HG02759 (cell line): ENCODE results near the gene ME3.

Experiments
- ATAC-seq: cut with Tn5 transposase; IDR thresholded peaks from one replicate; pipeline ENCODE4 v1.9.1; 2021; ENCODE audit warnings: mild to moderate bottlenecking, moderate library complexity; ENCODE audit not compliant: unreplicated experiment

The ME3 gene

DNA sequence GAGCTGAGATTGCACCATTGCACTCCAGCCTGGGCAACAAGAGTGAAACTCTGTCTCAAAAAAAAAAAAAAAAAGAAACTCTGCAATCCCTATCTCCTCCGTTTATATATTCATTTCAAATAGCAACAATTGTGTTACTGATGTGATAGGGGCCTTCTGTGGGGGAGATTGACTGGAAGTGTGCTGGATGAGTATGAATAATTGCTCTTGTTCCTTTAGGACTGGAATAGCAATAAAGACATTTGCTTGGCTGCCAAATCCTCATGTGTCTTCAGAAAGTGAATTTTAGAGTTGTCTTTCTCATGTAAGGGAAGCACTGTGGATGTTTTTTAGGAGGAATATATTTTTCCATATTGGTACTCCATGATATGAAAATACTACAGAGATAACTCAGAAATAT is 21.1 kb upstream of the ME3 start:
- ATAC-seq = no peak

DNA sequence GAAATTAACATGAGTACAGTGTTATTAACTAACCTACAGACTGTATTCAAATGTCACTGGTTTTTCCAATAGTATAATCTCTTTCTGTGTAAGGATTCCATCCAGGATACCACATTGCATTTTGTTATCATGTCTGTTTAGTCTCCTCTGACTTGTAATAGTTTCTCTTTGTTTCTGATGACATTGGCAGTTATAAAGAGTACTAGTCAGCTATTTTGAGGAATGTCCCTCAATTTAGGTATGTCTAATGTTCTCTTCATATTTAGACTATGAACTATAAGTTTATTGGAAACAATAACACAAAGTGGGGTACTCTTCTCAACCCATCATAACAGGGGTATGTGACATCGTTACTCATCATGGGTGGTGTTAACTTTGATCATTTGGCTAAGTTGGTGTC is 20.3 kb upstream of the ME3 start:
- no peak for ATAC-seq

DNA sequence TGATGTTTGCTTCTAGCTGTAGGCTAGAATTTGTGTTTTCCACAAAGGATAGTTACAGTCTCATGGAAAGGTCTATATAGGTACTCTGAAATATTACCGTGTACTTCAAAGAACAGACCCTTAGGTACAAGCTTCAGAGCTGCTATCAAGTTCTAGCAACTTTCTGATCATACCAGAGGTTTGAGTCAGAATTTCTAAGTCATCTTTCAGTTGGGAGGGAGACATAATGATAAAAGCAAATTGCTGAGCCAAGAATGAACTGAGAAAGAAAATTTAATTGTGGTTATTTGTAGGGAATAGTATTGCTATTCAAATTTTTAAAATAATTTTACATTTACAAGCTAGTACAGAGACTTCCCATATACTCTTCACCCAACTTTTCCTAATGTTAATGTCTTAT is 19.9 kb upstream of the ME3 start:
- no peak for ATAC-seq

DNA sequence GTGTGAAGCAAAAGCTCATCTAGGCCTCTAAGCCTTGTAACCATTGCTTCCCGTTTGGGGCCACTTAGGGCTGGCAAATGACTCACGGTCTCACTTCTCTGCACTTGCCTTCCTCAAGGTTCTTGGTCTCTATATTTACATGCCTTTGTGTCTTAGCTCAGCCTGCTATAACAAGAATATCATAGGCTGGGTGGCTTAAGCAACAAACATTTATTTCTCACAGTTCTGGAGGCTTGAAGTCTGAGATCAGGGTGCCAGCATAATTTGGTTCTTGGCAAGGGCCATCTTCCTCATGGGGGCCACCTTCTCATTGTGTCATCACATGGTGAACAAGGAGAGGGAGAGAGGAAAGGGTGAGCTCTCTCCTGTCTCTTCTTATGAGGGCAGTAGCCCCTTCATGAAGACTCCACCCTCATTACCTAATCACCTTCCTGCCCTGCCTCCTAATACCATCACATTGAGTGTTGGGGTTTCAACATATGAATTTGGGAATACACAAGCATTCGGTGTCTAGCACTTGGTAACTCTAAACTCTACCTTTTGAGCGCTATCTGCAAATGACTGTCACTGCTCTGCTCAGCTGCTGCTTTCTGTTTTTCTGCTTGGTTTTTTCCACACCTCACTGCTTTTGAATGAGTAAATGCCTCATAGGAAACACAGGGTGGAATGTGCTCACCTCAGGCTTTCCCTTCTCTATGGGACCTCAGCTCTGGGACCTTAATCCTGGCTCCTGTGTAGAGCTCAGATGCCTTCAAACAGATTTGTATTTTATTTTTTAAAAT is 16.2 kb upstream of the ME3 start:
- no peak for ATAC-seq

DNA sequence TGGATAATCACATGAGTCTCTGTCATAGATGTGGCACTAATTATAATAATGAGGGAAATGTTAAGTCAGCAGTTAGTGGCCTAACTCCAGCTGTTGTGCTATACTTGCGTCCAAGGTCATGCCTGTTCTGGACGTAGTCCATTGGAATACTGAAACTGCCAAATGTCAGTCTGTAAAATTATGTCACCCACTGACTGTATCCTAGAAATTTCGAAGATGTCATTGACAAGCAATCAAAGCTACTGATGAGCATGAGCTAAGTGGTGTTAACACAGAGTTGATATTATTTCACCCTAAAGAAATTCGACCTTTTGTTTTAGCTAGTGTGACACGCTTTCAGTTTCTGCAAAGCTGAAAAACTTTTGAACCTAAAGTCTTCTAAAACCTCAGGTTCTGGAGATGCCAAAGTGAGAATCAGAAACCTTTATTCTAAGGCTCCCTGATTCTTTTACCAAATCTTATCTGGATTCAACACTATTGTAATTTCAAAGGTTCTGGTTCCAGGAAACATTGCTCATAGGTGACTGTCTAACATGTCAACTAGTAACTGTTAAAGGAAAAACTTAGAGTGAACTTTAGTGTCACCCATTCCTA is 14.9 kb upstream of the ME3 start:
- no peak for ATAC-seq

DNA sequence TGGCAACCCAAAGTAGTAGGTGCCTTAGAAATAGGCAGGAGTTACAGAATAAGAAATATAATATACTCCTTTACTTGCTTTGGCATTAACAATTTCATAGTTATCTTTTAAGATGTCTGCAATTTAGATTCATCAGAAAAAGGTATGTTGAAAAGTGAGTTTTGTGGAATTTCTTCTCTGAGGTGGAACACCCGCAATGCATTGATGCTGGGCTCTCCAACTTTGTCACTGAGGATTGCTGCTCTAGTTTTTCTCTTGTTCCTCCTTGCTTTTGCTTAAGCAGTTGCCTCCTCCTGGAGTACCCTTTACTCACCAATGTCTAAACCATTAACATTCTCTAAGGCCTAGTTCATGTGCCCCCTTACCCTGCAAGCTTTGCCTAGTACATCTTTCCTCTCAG is 14.1 kb upstream of the ME3 start:
- no peak for ATAC-seq

DNA sequence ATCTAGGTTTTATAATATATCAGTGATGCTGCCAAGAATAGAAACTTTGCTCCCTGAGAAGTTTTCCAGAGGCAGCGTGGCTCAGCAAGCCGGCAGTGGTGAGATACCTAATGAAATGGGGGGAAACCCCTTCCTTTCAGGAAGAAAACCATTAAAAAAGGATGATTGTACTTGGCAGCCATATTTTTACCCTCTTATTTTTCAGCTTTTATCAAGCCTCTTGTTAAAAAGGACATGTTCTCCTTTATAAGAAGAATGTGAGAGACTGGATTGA is 9.0 kb upstream of the ME3 start:
- no peak for ATAC-seq

DNA sequence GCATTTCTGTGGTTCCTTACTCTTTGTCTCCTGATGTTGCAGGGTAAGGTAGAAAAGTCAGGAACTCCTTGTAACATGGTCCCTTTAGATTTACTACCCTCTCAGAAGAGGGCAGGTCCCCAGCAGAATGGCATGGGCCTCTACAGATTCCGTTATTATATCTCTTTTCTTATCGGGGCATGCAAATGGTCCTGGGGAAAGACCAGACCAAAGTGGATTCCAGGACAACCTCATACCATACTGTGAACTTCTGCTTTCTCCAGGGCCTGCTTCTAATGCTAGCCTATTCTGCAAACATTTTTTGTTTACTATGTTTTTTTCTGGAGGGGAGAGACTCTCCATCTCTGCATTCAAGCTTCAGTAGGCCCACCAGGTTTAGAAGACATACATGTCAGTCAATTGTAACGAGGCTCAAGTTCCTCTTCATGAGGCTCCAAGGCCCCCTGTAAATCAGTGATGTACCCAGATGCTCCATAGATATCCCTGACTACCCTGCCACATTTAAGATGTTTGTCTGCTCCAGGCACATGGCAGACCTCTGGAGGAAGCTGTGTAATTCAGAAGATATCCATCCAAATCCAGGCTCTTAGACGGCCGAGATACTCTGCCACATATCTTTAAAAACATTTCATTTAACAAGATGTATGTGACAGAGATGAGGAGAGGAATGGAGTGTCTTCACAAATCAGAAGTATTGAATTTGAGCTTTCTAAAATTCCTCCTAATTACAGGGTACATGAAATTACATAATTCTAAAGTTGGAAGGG is 8.5 kb upstream of the ME3 start:
- ATAC-seq = no peak

DNA sequence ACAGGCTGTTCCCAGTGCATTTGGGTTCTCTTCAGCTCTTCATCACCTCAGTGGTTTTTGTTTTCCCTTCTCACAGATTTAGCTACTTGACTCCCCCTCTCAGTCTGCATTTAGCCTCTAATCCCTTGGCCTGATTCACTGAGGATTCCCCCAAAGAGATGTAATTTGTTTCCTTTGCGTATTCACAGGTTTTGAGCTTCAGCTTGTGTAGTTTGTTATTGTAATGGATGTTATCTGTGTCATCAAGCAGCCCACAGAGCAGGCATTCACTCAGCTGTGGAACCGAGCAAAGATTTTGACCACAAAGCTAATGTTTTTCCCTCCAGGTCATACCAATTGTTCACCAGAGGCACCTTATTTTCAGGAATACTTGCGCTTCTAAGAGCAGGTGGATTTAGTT is 6.4 kb upstream of the ME3 start:
- ATAC-seq = no peak

DNA sequence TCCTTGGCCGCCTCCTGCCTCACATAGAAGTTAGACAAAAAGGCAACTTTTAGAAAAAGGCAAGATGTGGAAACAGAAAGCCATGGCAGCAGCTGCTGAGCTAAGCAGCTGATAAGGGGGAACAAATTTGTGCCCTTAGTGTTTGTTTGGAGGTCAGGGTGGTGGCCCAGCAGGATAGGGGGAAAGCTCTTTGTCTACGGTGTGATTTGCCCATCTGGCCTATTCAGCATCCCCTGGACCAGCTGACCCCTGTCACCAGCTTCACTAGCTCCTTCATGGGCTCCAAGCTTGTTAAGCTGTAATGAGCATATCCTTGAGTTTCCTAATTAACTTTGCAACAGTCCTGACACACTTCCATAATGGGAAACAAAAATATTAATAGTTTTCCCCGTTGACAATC is 5.9 kb upstream of the ME3 start:
- ATAC-seq = no peak

DNA sequence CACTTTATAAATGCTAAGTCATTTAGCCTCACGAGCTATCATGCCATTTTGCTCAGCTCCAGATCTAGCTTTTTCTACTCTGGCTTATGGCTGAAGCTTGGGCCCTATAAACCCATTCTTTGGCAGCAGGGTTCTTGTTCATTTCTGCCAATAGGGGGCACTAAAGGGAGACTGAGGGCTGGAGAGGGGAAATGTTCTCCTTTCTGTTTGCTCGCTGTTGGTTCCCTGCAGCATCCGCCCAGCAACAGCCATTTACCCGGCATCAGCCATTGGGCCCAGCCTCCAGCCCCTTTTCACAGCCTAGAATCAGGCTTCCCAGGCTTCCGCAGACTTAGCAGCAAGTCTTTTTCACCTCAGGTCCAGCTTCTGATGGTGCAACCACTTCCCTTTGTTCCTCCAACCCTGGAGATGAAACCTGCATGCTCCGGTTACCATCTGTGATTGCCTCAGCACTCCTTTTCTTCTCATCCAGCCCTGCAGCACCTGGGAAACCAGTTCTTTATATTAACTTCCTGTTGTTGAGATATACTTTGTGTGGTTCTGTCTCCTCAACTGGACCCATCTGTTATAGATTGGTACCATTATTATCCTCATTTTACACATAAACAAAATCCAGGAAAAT is 4.2 kb upstream of the ME3 start:
- no peak for ATAC-seq

DNA sequence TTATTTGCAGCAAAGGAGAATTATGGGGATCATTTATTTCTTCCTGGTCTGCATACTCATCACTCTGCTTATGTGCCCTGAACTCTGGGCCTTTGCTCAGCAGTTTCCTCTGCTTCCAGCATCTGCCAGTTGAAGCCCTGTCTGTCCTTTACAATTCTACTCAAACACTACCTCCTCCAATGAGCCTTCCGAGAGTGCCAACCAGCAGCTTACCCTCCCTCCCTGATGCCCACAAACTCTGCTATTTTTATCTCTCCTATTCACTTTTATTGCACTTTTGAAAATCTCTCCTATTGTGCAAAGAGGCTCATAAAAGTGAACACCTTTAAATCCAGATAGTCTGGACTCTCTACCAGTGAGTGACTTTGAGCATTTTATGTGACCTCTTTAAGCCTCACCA is 3.6 kb upstream of the ME3 start:
- ATAC-seq = no peak

DNA sequence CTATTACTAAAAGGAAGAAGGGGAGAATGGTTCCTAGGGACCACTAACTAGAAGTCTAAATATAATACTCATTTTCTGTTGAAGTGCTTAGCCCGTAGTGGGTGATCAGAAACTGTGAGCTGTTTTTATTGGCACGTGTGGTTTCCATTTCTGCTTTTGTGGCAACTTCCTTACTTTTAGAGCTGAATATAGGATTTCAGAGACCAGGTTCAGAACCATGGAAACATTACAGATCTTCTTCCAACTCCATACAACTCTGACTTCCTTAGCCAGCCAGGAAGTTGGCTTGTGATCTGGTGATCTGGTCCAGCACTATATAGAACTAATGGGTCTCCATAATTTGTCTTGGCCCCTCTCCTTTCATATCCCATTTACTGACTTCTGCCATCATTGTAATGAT is 2.6 kb upstream of the ME3 start:
- no peak for ATAC-seq

DNA sequence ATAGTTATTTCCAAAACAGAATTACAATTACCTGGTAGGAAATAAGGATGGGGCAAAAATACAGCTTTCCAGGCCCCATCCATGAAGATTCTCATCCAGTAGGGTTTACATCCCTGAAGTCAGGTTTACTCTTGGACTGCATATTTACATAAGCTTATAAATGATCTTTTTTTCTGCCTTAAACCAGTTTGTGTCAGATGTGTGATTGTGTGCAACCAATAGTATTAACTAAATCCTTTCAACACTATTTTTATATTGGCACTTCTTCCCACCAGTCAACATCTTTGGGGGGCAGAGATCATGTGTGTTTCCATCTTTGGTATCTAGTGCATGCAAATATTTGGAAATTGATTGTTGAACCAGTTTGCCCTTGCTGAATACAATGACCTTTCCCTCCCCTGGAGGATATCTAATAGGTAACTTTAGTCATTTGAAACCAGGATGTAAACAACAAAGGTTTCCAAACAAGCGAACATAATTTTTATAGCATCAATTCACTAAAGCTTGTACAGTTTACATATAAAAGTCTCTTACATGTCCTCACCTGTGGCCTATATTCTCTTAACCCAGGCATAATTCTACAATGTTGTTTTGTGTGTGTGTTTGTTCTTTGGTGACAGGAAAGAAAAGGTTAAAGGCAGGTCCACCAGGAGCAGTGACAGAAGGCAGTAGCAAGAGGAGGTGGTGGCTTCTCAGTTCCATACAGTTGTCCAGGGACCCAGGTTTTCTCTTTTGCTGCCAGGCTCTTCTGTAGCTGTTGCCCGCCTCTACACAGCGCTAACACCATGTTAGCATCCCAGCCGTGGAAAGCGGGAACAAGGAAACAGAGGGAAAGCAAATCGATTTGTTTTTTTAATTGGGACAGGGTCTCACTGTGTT is 1.7 kb upstream of the ME3 start:
- no peak for ATAC-seq

DNA sequence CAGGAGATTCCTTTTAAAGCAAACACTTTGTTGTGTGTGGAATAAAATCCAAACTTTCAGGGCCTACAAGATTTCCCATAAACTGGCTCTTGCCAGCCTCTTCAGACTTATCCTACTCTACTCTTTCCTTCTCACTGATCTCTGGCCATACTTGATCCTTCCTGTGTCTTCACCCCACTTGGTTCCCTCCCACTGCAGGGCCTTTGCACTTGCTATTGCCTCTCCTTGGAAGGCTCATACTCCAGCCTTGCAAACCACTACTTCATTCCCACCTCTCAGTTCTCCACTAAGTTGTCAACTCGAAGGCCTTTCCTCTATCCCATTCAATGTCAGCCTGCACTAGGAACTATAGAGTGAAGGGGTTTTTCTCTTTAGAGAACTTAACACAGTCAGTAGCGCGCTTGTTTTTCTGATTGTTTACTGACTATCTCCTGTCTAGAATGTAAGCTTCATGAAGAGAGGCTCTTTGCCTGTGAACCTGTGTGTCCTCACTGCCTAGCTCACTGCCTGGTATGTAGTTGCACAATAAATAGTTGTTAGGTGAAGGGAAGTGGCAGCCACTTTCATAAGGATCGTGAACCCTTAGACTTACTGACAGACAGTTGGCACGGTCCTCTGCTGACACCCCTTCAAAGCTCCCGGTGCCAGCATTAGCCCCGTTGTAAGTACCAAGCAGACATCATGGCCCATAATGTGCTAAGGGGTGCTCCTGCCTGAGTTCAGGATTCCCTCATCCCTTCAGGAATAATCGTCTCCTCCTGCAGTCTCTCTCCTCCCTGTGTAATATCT is 833 bp upstream of the ME3 start:
- no peak for ATAC-seq

DNA sequence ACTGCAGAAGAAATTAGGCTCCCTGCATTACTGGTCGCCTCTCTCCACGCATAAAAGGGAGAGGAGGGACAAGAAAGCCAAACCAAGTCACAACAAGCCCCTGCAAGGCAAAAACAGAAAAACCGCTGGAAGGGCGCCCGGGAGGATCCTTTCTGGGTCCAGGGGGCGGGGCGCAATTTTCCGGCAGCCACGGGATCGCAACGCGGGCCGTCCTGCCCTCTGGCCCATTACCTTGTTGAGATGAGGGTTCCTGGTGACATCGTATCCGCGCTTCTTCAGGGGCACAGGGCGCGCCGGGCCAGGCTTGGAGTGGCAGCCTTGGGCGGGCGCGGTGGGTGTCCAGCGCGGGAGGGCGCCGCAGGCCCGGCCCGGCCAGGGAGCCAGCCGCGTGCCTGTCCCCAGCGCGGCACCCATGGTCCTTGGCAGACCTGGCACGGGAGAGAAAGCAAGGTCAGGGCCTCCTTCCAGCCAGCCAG is 847 bp downstream of the ME3 start:
- ATAC-seq = no peak

DNA sequence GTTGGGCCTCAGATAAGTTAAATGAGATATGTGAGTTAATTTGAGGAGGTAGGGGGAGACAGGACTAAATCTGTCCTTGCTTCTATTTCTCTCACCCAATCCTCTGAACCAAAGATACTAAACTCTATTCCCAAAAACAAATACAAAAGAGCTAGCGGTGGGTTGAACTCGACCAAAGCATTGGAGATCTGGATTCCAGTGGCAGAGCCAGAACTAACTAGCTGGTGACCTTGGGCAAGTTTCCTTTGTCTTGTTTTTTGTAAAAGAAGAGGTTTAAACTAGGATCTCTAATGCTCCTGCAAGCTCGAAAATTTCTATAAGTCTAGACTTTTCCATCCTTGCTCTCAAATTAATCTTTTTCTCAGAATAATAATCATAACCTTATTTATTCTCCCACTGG is 1.5 kb downstream of the ME3 start:
- no peak for ATAC-seq

DNA sequence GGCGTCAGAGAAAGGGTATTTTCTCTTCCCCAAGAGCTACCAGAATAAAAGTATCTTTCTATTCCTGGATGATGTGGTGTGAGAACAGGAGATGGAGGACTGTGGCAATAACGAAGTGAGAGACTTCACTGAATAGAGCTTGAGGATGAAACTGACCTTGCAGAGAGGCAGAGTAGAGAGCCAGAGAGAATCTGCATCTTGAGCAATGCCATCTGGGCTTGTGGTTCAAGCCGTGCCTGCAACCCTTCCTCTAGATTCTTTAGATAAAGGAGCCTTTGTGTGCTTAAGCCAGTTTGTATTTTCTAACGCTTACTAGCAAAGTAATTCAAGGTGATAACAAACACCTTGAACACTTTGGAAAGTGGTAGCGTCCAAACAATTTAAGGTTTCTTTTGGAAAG is 2.2 kb downstream of the ME3 start:
- no peak for ATAC-seq

DNA sequence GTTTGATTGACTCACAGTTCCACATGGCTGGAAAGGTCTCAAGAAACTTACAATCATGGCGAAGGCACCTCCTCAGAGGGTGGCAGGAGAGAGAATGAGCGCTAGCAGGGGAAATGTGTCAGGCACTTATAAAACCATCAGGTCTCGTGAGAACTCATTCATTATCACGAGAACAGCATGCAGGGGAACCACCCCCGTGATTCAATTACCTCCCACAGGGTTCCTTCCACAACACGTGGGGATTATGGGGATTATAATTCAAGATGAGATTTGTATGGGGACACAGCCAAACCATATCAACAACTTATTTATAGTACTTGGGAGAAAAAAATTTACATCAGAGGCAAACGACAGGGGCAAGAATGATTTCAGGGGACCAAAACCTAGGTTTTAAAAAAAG is 3.0 kb downstream of the ME3 start:
- no peak for ATAC-seq

DNA sequence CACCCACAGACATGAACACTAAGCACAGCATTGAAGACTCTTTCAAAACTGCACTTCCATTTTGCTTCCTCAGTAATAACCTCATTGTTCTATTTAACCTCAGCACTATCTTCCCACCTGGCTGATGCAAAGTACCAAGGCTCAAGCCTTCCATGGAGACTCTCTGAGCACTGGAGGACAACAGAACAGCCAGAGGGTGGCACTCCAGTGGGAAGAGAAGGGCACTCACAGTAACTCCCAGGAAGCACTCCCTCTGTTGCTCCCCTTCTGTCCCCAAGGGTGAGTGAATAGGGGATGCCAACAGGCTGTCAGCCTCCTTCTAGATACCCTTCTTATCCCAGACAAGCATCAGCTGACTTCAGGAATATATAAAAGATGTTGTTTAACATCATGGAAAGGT is 3.5 kb downstream of the ME3 start:
- ATAC-seq = no peak
